T-helper 1 cell treated with Interleukin-12 subunit alpha and Interleukin-12 subunit beta and Interleukin-4 antibody, amounts not matched to agents 30 μg/mL and 1 μg/mL, for 36 hours (primary cell): Measurements from ENCODE around the gene RGS5.

Experiments
- H3K27ac Mint-ChIP-seq: one replicate; pipeline ENCODE4 v1.8.0; 2021; ENCODE audit warnings: mild to moderate bottlenecking, mixed read lengths
- H3K27me3 Mint-ChIP-seq: one replicate; pipeline ENCODE4 v1.8.0; 2021; ENCODE audit warnings: low read depth, mixed read lengths
- H3K36me3 Mint-ChIP-seq: one replicate; pipeline ENCODE4 v1.8.0; 2021; ENCODE audit warnings: low read depth, mixed read lengths
- H3K4me1 Mint-ChIP-seq: one replicate; pipeline ENCODE4 v1.8.0; 2021; ENCODE audit warnings: low read depth, mixed read lengths
- H3K4me3 Mint-ChIP-seq: one replicate; pipeline ENCODE4 v1.8.0; 2021; ENCODE audit warnings: mild to moderate bottlenecking, moderate library complexity, mixed read lengths
- H3K9me3 Mint-ChIP-seq: one replicate; pipeline ENCODE4 v1.8.0; 2021; ENCODE audit warnings: mixed read lengths

Gene RGS5

DNA sequence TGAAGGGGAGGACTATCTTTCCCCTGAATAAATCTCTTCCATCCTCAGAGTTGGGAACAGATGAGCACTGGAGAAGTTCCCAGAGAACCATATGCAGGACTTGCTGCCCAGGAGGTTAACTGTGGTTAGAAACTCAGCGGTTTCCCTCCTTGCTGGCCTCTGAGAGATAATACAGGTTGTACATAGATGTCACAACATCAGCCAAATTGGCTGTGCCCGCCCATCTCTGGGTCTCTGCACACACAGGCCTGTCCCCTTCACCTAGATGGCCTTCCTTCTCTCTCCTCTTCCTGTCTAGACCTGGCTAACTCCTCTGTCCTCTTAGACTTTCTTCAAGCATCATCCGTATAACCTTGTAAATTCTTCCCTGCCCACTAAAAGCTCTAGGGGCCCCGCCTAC is 5.7 kb downstream of the RGS5 start:
- Mint-ChIP-seq H3K36me3 (no peaks in the 10 kb centered on the region), H3K4me1 (no peaks in the 10 kb centered on the region), H3K27me3 (peaks cover 3% of the 10 kb centered on the region), H3K4me3 (no peak overlapping the region), H3K27ac (no peak overlapping the region), H3K9me3 (no peaks in the 10 kb centered on the region)

DNA sequence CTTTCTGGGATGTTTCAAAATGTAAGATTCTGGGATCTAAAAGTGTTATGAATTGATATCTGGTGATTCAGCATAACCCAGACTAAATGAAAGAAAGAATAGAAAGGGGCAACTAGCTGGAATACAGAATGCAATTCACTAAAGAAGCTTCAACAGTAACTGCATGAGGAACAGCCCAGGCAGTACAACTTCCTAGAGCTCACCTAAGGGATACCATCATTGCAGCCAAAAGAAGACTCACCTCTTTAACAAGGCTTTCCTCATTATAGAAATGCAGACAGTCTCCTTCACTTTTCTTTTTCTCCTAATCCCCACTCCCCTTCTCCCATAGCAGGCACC is 6.3 kb downstream of the RGS5 start:
- no peaks in the 10 kb centered on the region for H3K9me3 Mint-ChIP-seq
- no peak overlapping the region for H3K27ac Mint-ChIP-seq
- H3K4me1 Mint-ChIP-seq: no peaks in the 10 kb centered on the region

DNA sequence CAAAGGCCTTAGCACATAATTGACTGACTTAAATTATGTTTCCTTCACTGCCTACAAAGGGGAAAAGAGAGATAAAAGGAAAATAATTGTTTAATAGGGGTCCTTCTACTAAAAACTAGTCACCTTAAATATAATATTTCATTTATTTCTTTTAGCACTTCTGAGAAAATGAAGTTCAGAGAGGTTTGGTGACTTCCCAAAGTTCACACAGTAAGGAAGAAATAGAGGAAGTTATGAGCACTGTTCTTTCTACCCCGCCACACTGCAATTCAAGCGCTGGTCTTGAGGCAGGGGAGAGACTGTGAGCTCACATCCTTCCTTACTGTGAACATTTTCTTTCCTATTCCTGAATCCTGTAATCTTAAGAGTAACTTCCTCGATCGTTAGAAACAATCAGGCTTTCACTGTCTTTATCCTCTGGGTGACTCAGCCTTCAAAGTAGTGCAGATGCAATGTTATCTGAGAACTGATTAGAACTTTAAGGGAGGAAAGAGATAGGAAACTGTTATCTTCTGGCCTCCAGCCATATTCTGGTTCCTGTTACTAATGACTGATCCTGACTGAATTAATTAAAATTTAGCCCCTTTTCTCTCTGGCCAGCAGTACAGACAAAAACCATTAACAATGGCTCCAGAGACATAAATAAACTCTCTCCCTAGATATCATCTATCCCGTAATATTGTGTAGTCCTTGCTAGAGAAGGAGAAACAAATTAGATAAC is 6.8 kb downstream of the RGS5 start:
- Mint-ChIP-seq H3K36me3 (no peaks in the 10 kb centered on the region), H3K27me3 (peaks cover 3% of the 10 kb centered on the region), H3K9me3 (no peaks in the 10 kb centered on the region), H3K27ac (no peak overlapping the region), H3K4me3 (no peak overlapping the region), H3K4me1 (no peaks in the 10 kb centered on the region)

More for the DNA sequence above, 6.3 kb downstream of the RGS5 start:
- H3K4me3 Mint-ChIP-seq: no peak overlapping the region
- peaks cover 3% of the 10 kb centered on the region for H3K27me3 Mint-ChIP-seq
- H3K36me3 Mint-ChIP-seq: no peaks in the 10 kb centered on the region

DNA sequence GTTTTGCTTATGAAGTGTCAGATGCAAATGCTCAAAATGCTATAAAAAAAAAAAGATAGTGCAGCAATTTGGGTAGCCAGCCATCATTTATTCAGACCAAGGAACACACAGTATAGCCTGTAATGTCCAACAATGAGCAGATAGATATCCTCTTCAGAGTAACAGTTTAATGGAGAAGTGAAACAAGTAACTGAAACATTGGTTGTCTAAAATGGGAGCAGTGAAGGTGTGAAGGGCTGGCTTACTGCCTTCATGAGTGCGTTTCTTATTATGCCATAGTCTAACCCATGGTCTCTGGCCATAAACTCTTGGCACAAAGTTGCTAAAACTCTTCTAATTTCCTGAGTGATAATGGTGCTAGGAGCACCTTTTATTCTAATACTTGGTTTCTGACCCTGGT is 11.4 kb downstream of the RGS5 start:
- H3K4me1 Mint-ChIP-seq: no peaks in the 10 kb centered on the region
- H3K4me3 Mint-ChIP-seq: no peak overlapping the region
- H3K27me3 Mint-ChIP-seq: peaks cover 3% of the 10 kb centered on the region

DNA sequence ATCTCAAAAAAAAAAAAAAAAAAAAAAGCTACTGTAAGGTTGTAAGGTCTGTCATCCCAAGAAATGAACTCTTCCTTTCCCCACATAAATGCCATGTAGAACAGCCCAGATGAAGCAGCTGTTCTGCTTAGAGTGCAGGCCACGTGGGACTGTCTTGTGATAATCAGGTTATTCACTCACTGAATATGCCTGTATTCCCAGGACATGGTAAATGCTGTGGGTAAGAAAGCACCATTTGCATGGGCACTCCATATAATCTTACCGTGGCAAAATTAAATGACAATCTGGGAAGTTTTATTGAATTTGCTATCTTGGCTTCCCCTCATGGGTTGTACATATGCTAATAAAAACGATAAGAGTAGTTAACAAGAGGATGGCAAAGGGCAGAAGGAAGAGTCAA is 13.8 kb downstream of the RGS5 start:
- Mint-ChIP-seq H3K4me1 (no peaks in the 10 kb centered on the region), H3K4me3 (no peak overlapping the region), H3K36me3 (no peaks in the 10 kb centered on the region), H3K27ac (no peak overlapping the region), H3K27me3 (no peaks in the 10 kb centered on the region), H3K9me3 (no peaks in the 10 kb centered on the region)

More for the DNA sequence above, 11.4 kb downstream of the RGS5 start:
- Mint-ChIP-seq H3K27ac (no peak overlapping the region), H3K36me3 (no peaks in the 10 kb centered on the region), H3K9me3 (no peaks in the 10 kb centered on the region)

DNA sequence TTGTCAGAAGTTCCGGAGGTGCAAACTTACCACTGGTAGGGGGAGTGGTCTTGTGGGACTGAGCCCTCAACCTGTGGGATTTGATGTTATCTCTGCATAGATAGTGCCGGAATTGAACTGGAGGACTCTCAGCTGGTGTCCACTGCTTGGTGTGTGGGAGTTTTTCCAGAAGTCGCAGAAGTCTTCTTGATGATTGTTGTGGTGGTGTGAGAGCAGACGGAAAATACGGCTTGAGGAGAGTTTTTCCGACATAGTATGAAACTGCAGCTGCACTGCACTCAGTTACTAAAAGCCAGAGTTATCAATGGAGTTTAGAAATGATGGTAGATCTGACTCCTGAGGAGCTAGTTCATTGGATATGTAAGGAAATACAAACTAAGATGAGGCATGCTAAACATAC is 14.9 kb downstream of the RGS5 start:
- Mint-ChIP-seq H3K36me3 (no peaks in the 10 kb centered on the region), H3K27me3 (no peaks in the 10 kb centered on the region), H3K9me3 (no peaks in the 10 kb centered on the region)

DNA sequence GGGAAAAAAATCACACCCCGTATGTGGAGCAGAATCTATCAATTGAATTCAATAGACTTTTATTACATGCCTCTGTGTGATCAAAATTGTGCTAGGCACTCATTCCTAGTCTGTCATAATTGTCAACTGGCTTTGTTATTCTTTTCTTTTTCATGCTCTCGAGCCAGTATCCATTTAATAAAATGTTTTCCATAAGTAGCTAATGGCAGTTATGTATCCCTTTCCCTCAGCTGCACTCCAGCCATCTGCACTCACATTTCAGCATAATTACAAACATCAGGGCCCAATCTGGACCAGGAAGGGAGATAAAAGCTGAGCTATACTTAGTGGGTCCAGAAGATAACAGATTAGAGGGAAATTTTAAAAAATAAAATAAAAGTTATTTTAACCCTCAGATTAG is 15.9 kb downstream of the RGS5 start:
- Mint-ChIP-seq H3K27ac (no peak overlapping the region), H3K4me3 (no peak overlapping the region), H3K9me3 (no peaks in the 10 kb centered on the region), H3K4me1 (no peaks in the 10 kb centered on the region), H3K27me3 (no peaks in the 10 kb centered on the region), H3K36me3 (no peaks in the 10 kb centered on the region)

More for the DNA sequence above, 14.9 kb downstream of the RGS5 start:
- Mint-ChIP-seq H3K4me3 (no peak overlapping the region), H3K27ac (no peak overlapping the region), H3K4me1 (no peaks in the 10 kb centered on the region)

DNA sequence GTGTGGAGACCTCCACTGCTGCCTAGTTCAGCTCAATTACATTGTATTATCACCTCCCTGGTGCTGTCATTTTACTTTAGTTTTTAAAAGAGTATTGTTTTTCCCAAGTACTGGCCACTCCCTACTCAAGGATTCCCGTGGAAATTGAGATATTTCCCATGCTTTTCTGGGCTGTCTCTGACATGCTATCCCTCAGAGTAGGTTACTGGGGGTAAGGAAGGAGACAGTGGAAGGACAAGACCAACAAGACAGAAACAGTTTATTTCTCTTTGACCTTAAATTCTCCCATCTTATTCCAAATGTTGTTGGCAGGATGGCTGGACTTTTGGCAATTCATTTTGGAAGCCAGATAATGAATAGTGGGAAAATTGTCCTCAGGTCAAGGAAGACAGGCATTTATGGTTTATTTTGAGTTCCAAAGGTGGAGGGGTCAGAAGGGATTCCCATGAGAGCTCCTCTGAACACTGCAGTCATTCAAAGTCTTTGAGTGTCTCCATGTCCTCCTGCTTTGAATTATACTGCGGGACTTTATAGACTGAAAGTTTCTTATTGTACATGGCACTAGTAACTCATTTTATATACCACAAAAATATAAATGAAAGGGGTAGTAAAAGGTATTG is 20.3 kb downstream of the RGS5 start:
- no peaks in the 10 kb centered on the region for H3K27me3 Mint-ChIP-seq
- H3K27ac Mint-ChIP-seq: no peak overlapping the region
- no peaks in the 10 kb centered on the region for H3K4me1 Mint-ChIP-seq
- H3K36me3 Mint-ChIP-seq: no peaks in the 10 kb centered on the region
- H3K4me3 Mint-ChIP-seq: no peak overlapping the region
- H3K9me3 Mint-ChIP-seq: no peaks in the 10 kb centered on the region

DNA sequence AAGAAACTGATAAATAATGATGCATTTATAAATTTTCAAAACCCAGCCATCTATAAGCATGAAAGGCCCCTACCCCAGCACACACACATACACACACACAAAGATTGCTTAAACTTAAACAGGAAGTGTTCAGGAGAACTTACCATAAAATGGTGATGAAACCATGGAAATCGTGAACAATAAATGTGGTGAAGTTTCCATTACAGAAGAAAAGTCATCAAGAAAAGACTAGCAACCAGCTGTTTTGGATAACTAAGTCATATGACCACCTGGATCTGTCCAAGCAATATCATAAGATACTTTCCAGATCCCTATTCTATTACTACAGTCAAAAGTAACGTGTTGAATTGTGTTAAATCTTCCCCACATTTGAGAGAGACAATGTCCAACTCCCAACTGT is 24.1 kb downstream of the RGS5 start:
- Mint-ChIP-seq H3K9me3 (no peaks in the 10 kb centered on the region), H3K27me3 (no peaks in the 10 kb centered on the region), H3K36me3 (no peaks in the 10 kb centered on the region), H3K4me3 (no peak overlapping the region), H3K27ac (no peak overlapping the region), H3K4me1 (no peaks in the 10 kb centered on the region)

DNA sequence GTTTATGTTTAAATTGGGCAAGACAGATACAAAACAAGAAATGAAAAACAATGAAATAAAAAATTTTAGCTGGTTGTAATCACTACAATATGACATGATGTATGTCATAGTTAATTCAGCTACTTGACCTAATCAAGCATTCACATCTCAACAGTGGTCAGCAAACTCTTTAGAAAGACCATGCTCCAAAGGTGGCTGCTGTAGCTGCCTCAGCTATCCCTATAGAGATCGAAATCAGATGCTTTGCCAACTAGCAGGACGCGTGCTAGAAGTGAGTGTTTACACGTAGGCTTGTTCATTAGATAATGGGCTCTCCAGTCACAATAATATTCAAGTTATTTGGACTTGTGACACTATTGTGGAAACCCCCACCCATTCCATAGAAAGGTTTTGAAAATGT is 25.9 kb downstream of the RGS5 start:
- Mint-ChIP-seq H3K36me3 (no peaks in the 10 kb centered on the region), H3K27me3 (no peaks in the 10 kb centered on the region), H3K4me1 (no peaks in the 10 kb centered on the region), H3K9me3 (no peaks in the 10 kb centered on the region), H3K27ac (no peak overlapping the region), H3K4me3 (no peak overlapping the region)

DNA sequence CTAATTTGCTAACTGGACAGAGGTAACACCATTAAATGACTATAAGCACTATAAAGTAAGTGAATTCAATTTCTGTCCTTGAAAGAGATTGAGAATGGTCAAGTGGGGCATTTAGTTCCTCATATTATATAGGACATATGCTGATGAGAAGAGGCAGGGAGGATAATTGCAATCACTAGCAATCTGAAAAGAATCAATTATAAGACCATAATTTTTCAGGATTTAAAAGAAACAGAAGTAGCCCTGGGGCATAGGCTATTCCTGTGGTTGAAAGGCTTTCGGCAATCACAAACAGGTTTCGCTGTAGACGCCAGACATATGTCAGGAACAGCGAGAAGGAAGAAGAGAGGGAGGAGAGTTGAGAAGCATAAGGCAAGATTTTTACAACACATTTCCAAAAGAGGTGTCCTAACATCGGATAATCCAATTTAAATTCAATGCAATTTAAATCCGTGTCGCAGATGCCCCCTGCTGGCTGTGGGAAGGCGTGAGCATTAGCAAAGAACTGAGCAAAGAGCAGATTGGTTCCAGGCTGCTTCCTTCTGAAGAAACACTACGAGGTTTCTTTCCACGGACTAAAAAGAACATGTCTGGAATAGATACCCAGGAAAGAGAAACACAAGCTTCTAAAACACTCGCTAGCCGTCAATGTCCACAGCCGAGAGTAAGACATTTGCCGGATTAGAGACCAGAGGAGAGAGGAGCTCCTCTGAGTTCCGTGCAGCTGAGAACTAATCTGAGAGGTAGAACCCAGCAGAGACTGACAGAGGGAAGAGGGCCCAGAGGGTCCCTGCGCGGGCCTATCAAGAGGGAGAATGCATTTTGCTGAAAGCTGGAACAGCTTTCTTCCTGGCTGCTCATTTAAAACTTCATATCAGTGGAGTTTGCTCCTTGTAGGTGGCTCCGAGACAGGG is 27.9 kb downstream of the RGS5 start:
- H3K4me3 Mint-ChIP-seq: no peak overlapping the region
- no peaks in the 10 kb centered on the region for H3K27me3 Mint-ChIP-seq
- H3K36me3 Mint-ChIP-seq: no peaks in the 10 kb centered on the region
- no peaks in the 10 kb centered on the region for H3K9me3 Mint-ChIP-seq
- H3K27ac Mint-ChIP-seq: no peak overlapping the region
- H3K4me1 Mint-ChIP-seq: no peaks in the 10 kb centered on the region

DNA sequence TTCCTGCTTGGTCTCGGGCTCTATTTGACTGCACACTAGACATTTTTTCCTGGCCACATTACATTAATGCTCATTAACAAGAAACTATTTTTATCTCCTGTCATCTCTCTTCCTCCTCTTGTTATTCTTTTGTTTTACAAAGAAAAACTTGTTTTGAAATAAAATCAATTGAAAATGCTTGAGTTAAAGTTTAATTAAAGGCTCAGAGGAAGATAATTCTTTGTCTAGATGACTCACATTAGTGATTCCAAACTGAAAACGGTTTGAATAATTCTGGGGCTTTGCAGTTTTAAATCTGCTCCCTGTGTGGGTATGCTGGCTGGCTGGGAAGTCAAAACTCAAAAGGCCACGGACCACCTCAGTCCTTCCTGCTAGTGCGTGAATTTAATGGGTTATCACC is 29.6 kb downstream of the RGS5 start:
- Mint-ChIP-seq H3K27me3 (no peaks in the 10 kb centered on the region), H3K27ac (no peak overlapping the region), H3K4me1 (no peaks in the 10 kb centered on the region), H3K4me3 (no peak overlapping the region), H3K9me3 (no peaks in the 10 kb centered on the region), H3K36me3 (no peaks in the 10 kb centered on the region)

DNA sequence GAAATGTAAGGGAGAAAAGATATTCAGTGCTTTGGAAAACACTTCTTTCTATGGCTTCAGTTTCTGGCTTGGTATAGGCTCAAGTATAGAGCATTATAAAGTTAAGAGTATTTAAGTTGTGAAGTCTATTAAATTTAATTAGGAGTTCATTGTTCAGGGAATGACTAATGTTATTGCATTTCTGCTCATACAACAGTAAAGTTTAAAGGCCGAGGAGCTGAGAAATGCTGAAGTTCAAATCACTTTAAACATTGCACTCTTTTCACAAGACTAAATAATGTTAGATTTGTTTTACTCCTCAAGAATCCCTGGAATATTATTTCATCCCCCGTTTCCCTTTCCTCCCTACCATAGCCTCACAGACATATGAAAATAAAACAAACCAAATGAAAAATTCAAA is 30.1 kb downstream of the RGS5 start:
- H3K27ac Mint-ChIP-seq: no peak overlapping the region
- no peaks in the 10 kb centered on the region for H3K4me1 Mint-ChIP-seq
- H3K36me3 Mint-ChIP-seq: no peaks in the 10 kb centered on the region
- H3K27me3 Mint-ChIP-seq: no peaks in the 10 kb centered on the region
- no peaks in the 10 kb centered on the region for H3K9me3 Mint-ChIP-seq
- no peak overlapping the region for H3K4me3 Mint-ChIP-seq

DNA sequence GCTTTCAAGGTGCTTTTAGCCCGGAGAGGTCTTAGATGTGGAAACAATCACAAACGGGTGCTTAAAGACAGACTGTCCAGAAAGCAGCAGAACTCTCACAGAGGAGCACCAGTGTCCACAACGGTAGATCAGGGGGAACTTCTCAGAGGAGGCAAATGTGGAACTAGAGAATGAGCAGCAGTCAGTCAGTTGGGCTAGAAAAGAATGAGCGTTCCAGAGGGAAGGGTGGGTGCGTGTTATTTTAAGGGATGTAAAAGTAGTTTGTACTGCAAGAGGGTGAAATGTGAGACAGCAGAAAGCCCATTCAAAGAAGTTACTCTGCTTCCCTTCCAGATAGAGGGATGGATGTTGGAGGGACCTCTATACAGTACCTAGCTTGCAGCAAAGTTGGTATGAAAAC is 30.9 kb downstream of the RGS5 start:
- no peaks in the 10 kb centered on the region for H3K9me3 Mint-ChIP-seq
- H3K27ac Mint-ChIP-seq: no peak overlapping the region
- H3K4me3 Mint-ChIP-seq: no peak overlapping the region
- no peaks in the 10 kb centered on the region for H3K27me3 Mint-ChIP-seq
- no peaks in the 10 kb centered on the region for H3K36me3 Mint-ChIP-seq
- H3K4me1 Mint-ChIP-seq: no peaks in the 10 kb centered on the region
